Measurements from ENCODE around the gene MIEN1. TPM values are rescaled to one million over a fixed set of nuclear protein-coding genes. Genes with fewer than 3 reads are reported as not detected.
A peak's percentile ranks its signal among the peaks of the same experiment; 100 is the strongest.

The MIEN1 gene
- total and polyA plus RNA-seq, 2 of the 13 experiments (the other 11 are each of a cell fraction or from before 2014, with no cell fraction given), result 40.6 to 56.6 TPM

DNA sequence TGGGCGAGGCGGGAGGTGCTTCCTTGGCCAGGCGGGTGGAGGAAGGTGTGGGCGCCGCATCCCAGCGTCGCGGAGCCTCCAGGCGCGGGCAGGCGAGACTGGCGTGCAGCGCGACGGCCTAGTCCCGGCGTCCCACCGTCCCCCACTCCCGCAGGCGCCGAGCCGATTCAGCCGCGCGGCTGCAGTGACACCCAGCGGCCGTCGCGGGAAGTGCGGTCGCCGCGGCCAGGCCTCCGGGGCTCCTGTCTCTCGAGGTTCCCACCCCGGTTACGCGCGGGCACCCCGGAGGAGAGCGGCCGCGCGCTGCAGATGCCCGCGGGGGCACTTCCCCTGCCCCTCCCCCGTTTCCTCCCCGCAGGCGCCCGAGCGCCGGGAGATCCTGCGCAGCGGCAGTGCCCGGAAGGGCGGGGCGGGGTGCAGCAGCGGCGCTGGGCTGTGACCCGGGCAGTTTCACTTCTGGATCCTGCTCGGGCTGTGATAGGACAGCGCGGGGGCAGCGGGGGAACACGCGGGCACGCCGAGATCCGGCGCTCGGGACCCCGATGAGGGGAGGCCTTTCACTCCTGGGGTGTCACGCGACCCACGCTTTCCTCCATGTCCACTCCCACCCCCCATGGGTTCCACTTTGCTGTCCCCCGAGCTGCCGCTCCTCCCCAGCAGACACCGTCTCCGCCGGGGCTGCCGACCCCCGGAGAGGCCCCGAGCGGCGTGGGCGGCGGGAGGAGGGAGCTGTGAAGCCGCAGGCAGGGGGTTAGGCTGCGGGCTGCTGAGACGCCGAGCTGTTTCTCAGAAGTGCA, 24.0 kb upstream of the MIEN1 start (continued):
- TF ChIP-seq FOXO4 (CRISPR knock-in tag; conservative IDR thresholded peaks at IDR 0.05) (no peak), ZNF333 (CRISPR knock-in tag; IDR thresholded peaks at IDR 0.05; ENCODE audit: borderline replicate concordance) (no peak; the same call in 1 of the 2 replicates), IKZF5 (CRISPR knock-in tag; IDR thresholded peaks at IDR 0.05) (peak; percentile 87), DBP (CRISPR knock-in tag; IDR thresholded peaks at IDR 0.05; ENCODE audit: not compliant biosample characterization) (peak; percentile 85), TSC22D2 (CRISPR knock-in tag; IDR thresholded peaks at IDR 0.05; ENCODE audit: borderline replicate concordance) (peak; percentile 77; the same call in 1 of the 2 replicates), AHDC1 (CRISPR knock-in tag; IDR thresholded peaks at IDR 0.05; ENCODE audit: borderline replicate concordance) (peak; percentile 71; the same call in 1 of the 2 replicates), ZHX2 (IDR thresholded peaks at IDR 0.05; ENCODE audit: low read depth) (no peak; the same call in 1 of the 2 replicates), ZHX2 (CRISPR knock-in tag; IDR thresholded peaks at IDR 0.05; ENCODE audit: borderline replicate concordance) (0 out of 2 replicates have a peak, but pooled peaks have one; percentile 47), SMYD3 (CRISPR knock-in tag; IDR thresholded peaks at IDR 0.05) (0 out of 2 replicates have a peak, but pooled peaks have one; percentile 45)
- TF ChIP-seq, protein P1, sequence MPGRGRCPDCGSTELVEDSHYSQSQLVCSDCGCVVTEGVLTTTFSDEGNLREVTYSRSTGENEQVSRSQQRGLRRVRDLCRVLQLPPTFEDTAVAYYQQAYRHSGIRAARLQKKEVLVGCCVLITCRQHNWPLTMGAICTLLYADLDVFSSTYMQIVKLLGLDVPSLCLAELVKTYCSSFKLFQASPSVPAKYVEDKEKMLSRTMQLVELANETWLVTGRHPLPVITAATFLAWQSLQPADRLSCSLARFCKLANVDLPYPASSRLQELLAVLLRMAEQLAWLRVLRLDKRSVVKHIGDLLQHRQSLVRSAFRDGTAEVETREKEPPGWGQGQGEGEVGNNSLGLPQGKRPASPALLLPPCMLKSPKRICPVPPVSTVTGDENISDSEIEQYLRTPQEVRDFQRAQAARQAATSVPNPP (CRISPR knock-in tag; IDR thresholded peaks at IDR 0.05), result peak; percentile 34; the same call in 1 of the 2 replicates

Measured in HepG2 (cell line).